Neural progenitor cell (in vitro differentiated cells): ENCODE measurements around the gene SSBP2.

Experiments
- CTCF ChIP-seq: fragments of 200-600 bp; sonication (generic); IDR thresholded peaks from 2 replicates; pipeline ENCODE4 v1.5.1; 2017; ENCODE audit warnings: antibody characterized with exemption, mild to moderate bottlenecking
- EZH2 ChIP-seq: fragments of 200-600 bp; sonication (generic); IDR thresholded peaks from 2 replicates; pipeline ENCODE4 v1.6.1; 2017; ENCODE audit warnings: antibody characterized with exemption, mild to moderate bottlenecking, moderate library complexity
- EZH2phosphoT487 ChIP-seq: fragments of 200-600 bp; sonication (generic); IDR thresholded peaks from 2 replicates; pipeline ENCODE4 v1.6.1; 2017; ENCODE audit warnings: antibody characterized with exemption

- TF ChIP-seq EZH2phosphoT487 = no peak
- TF ChIP-seq CTCF = no peak
- no peak for TF ChIP-seq EZH2
These were observed 197.2 kb downstream of the SSBP2 start for GRCh38 chr5:81553567-81554212.
